Stimulated activated CD4-positive, alpha-beta T cell treated with anti-CD3 and anti-CD28 coated beads, Interleukin-4, amount 100 ng/mL, for 48 hours (primary cell): ENCODE results near the gene CYSLTR1.
"Not testable (repeated sequence)": the region's sequence is repeated elsewhere in the genome, so short reads cannot be mapped to it uniquely, and the experiment has no call there.

ENCODE experiments used
- DNase-seq, 2 donors: peaks; one replicate each; pipeline ENCODE4 v3.0.0-alpha.2; 2020; ENCODE audit warnings: low read depth in 2 of 2

The CYSLTR1 gene

GRCh38 chrX:78327370-78328086, at the start of gene CYSLTR1:
CYSLTR1 (minus strand) TSS chrX:78327611; CDS start chrX:78273746, 53,865 bp downstream.
- no peak for DNase-seq

- no peak for DNase-seq
Observed at GRCh38 chrX:78377186-78377585, 49.8 kb upstream of the CYSLTR1 start.

GRCh38 chrX:78375894-78376293, 48.5 kb upstream of the CYSLTR1 start:
- no peak for DNase-seq

- no peak for DNase-seq
Observed at GRCh38 chrX:78366576-78366975, 39.2 kb upstream of the CYSLTR1 start.

GRCh38 chrX:78357342-78358055, 30.1 kb upstream of the CYSLTR1 start:
- DNase-seq = no peak

GRCh38 chrX:78333521-78333920, 6.1 kb upstream of the CYSLTR1 start:
- DNase-seq = no peak

GRCh38 chrX:78331708-78332107, 4.3 kb upstream of the CYSLTR1 start:
- no peak for DNase-seq

- no peak for DNase-seq
Observed at GRCh38 chrX:78330540-78330939, 3.1 kb upstream of the CYSLTR1 start.

GRCh38 chrX:78330068-78330467, 2.7 kb upstream of the CYSLTR1 start:
- DNase-seq = no peak

- DNase-seq = no peak
Observed at GRCh38 chrX:78329486-78329885, 2.1 kb upstream of the CYSLTR1 start.

- DNase-seq = no peak
Observed at GRCh38 chrX:78326401-78326800, 1.0 kb downstream of the CYSLTR1 start.

- no peak for DNase-seq
Observed at GRCh38 chrX:78322863-78323262, 4.5 kb downstream of the CYSLTR1 start.

GRCh38 chrX:78321809-78322208, 5.6 kb downstream of the CYSLTR1 start:
- no peak for DNase-seq

GRCh38 chrX:78316265-78316664, 11.1 kb downstream of the CYSLTR1 start:
- DNase-seq = no peak

- DNase-seq = no peak
Observed at GRCh38 chrX:78315745-78316144, 11.7 kb downstream of the CYSLTR1 start.

GRCh38 chrX:78314561-78314960, 12.8 kb downstream of the CYSLTR1 start:
- no peak for DNase-seq

- DNase-seq = no peak
Observed at GRCh38 chrX:78313526-78313925, 13.9 kb downstream of the CYSLTR1 start.

GRCh38 chrX:78307665-78308064, 19.7 kb downstream of the CYSLTR1 start:
- DNase-seq = no peak

- DNase-seq = no peak
Observed at GRCh38 chrX:78303086-78303485, 24.3 kb downstream of the CYSLTR1 start.

GRCh38 chrX:78300933-78301332, 26.5 kb downstream of the CYSLTR1 start:
- not testable (repeated sequence) for DNase-seq

GRCh38 chrX:78283511-78283910, 43.9 kb downstream of the CYSLTR1 start:
- no peak for DNase-seq

- DNase-seq = no peak
Observed at GRCh38 chrX:78237127-78237526, 90.3 kb downstream of the CYSLTR1 start.

- DNase-seq = not testable (repeated sequence)
Observed at GRCh38 chrX:78226047-78226446, 101.4 kb downstream of the CYSLTR1 start.
